HG03196 (cell line): ENCODE measurements around the gene CD320.
A peak's percentile ranks its signal among the peaks of the same experiment; 100 is the strongest.
"Not testable (repeated sequence)": the region's sequence is repeated elsewhere in the genome, so short reads cannot be mapped to it uniquely, and the experiment has no call there.

Experiments used
- ATAC-seq: cut with Tn5 transposase; IDR thresholded peaks from one replicate; pipeline ENCODE4 v1.9.1; 2021; ENCODE audit not compliant: unreplicated experiment

CD320 gene

GRCh38 chr19:8307965-8308866 lies at the start of gene CD320:
TSS of gene CD320 (minus strand) at chr19:8308358. CDS start at chr19:8308290, 68 bp downstream.
- peak; percentile 75 for ATAC-seq

- no peak for ATAC-seq
Observed at GRCh38 chr19:8357007-8357521, 48.9 kb upstream of the CD320 start.

GRCh38 chr19:8355631-8356402 lies 47.7 kb upstream of the CD320 start:
- ATAC-seq = no peak

- not testable (repeated sequence) for ATAC-seq
Observed at GRCh38 chr19:8352845-8353244, 44.7 kb upstream of the CD320 start.

- no peak for ATAC-seq
Observed at GRCh38 chr19:8352134-8352827, 44.1 kb upstream of the CD320 start.

- ATAC-seq = not testable (repeated sequence)
Observed at GRCh38 chr19:8349629-8350372, 41.6 kb upstream of the CD320 start.

- no peak for ATAC-seq
Observed at GRCh38 chr19:8343483-8343844, 35.3 kb upstream of the CD320 start.

GRCh38 chr19:8342684-8343482 lies 34.7 kb upstream of the CD320 start, which contains the start of gene KANK3:
TSS of gene KANK3 (minus strand) at chr19:8343262. CDS start at chr19:8337828, 5,434 bp downstream.
- ATAC-seq = peak; percentile 91

GRCh38 chr19:8342316-8342683 lies 34.1 kb upstream of the CD320 start:
- ATAC-seq = no peak

GRCh38 chr19:8341504-8341903 lies 33.3 kb upstream of the CD320 start:
- ATAC-seq = not testable (repeated sequence)

- no peak for ATAC-seq
Observed at GRCh38 chr19:8340341-8341096, 32.4 kb upstream of the CD320 start.

- ATAC-seq = no peak
Observed at GRCh38 chr19:8338835-8339234, 30.7 kb upstream of the CD320 start.

- ATAC-seq = no peak
Observed at GRCh38 chr19:8337728-8338127, 29.6 kb upstream of the CD320 start.

- ATAC-seq = no peak
Observed at GRCh38 chr19:8336660-8337059, 28.5 kb upstream of the CD320 start.

- ATAC-seq = no peak
Observed at GRCh38 chr19:8336072-8336569, 28.0 kb upstream of the CD320 start.

- ATAC-seq = no peak
Observed at GRCh38 chr19:8335343-8336071, 27.3 kb upstream of the CD320 start.

- no peak for ATAC-seq
Observed at GRCh38 chr19:8334458-8335342, 26.5 kb upstream of the CD320 start.
